Ecto neural progenitor cell (in vitro differentiated cells): ENCODE results near the gene LTBP1.
"Not testable (repeated sequence)": the region's sequence is repeated elsewhere in the genome, so short reads cannot be mapped to it uniquely, and the experiment has no call there.

Source experiments
- DNase-seq: peaks from one replicate; pipeline ENCODE4 v3.0.0-alpha.2; 2018; ENCODE audit warnings: low spot score

The LTBP1 gene

DNA sequence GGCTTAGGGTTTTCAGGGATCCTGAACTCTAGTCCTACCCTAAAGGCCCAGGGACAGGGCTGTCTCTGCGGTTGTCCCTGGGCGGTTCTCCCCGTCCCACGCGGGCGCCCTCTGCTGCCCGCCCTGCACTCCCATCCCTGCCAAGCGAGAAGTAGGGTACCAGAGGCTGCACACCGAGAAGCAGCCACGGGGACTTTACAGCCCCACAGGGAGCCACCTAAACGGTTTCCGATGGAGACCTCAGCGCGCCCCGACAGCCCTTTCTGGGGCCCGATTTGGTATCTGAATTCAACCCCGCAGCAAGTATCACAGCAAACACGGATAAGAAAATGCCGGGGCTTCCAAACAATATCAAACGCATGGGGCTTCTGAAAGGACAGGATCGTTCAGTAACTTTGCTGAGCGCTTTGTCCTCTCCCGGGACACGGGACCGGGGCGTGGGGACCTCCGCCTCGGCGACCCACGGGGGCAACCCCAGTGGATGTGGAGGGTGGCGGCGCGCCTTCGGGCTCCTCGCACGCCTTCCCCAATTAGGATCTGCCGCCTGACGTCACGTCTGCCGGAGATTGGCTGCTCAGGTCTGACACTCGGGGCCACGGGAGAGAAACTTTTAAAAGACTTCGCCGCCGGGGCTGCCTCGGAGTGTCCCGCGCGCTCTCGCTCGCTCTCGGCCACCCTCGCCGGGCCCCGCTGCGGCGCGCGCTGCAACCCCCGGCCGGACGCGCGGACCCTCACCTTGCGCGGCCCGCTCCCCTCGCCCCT is at the start of gene LTBP1:
Gene LTBP1 (plus strand): TSS at position 640 of the 762 bp plus-strand sequence. CDS start 372 bp downstream, outside the sequence.
- DNase-seq = peak; percentile 82

GRCh38 chr2:32900246-32900973 is 46.3 kb upstream of the LTBP1 start:
- DNase-seq = no peak

- DNase-seq = no peak
Observed at GRCh38 chr2:32901313-32901712, 45.4 kb upstream of the LTBP1 start.

- DNase-seq = no peak
Observed at GRCh38 chr2:32902174-32902573, 44.6 kb upstream of the LTBP1 start.

DNA sequence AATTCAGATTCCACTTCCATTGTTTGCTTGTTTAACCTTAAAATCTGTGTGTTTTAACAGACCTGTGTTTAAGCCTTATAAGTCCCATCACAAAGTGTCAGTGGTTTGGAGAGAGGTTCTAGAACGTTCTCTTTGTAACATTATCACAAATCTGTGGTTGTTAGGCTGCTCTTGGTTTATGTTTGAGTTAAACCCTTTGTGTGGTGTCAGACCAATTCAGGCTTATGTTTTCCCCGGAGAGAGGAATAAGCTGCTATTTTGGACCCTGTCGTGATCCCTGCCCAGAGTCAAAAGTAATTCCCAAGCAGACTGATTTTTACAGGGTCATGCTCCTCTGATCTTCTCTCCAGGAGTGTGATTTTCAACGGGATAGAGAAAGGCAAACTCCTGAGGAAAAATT is 43.8 kb upstream of the LTBP1 start:
- no peak for DNase-seq

DNA sequence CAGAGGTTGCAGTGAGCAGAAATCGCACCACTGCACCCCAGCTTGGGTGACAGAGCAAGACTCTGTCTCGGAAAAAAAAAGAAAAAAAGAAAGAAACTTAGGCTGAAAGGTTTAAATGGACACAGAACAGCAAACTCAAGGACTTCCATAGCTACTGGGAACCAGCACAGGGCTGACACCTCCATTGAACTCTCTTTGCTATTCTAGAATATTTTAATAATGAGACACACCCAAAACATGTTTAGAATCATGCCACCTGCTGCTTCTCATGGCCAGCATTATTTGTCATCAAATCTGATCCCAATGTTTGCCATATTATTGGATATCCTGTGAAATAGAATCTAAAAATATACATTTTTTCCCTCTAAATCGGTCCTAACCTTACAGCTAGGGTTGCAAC is 42.7 kb upstream of the LTBP1 start:
- DNase-seq = no peak

GRCh38 chr2:32904751-32905150 is 42.0 kb upstream of the LTBP1 start:
- DNase-seq = no peak

DNA sequence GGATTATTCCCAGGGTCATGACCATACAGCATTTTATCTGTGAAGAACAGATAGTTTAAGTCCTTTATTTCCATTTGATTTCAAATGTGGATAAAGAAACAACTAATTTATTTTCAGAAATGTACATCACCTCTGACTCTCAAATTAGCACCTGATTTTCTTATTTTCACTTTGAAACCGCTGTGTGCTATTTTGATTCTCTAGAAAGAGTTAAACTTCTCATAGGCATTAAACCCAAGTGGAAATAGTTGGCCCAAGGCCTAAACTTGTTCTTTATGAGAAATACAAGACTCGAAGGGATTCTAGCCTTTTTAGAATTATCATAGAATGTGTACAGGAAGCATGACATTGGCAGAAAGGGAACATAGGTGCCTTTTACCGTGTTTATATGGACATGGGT is 41.5 kb upstream of the LTBP1 start:
- no peak for DNase-seq

DNA sequence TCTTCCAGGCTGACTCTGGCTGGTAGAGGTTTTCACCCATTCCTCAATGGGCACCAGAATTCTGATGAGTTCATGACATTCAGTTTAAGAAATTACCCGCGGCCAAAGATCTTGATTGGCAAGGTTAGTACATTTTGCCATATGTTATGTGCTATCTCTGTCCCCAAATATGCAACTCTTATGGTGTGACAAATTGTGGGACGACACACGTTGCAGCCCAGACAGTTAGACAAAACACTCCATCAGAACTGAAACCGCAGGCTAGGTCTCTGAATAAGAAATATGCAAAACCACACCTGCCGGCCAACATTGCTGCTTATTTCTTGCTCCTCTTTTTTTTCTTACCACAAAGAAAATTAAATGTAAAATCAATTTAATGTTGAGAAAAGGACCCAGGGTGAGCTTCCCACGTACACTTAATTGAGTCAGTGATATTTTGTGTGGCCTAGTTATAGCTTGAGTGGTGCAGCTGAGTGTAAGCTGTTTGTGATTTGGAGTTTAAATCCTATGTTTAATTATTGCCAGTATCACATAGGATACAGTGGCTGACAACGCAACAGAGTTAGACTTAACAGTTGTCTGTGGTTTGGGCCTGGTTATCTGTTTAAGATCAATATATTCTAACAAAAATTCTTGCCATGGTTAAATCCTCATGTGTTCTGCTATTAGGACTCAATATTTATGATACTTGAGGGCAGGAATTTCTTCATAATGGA is 35.7 kb upstream of the LTBP1 start:
- no peak for DNase-seq

GRCh38 chr2:32915694-32916093 is 31.1 kb upstream of the LTBP1 start:
- DNase-seq = no peak

DNA sequence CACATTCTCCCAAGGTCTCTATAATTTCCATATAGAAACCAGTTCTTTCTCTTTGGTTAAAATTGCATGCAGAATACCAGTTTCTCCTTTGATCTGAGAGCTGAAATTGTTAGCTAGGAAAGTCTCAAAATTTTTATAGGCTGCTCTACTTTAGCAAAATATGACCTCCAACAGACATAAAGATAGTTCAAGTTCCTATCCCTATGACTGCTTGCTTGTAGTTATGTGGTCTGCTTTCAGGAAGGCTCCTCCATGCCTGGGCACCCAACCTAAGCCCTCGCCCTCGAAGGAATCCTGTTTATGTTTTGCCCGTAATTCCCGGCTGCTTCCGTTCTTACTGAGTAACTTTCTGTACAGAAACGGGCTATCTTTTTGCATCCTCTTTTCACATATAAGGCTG is 28.0 kb upstream of the LTBP1 start:
- no peak for DNase-seq

DNA sequence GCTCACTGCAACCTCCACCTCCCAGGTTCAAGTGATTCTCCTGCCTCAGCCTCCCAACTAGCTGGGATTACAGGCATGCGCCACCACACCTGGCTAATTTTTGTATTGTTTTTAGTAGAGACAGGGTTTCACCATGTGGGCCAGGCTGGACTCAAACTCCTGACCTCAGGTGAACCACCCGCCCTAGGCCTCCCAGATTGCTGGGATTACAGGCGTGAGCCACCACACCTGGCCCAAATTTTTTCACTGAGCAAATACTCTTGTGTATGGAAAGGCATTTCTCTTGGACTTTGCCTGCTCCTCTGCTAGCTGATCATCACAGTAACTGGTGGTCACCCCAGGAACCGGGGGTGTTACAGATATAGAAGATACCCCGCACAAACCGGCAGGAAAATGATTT is 26.9 kb upstream of the LTBP1 start:
- not testable (repeated sequence) for DNase-seq

GRCh38 chr2:32921486-32921885 is 25.3 kb upstream of the LTBP1 start:
- DNase-seq = peak; percentile 4

DNA sequence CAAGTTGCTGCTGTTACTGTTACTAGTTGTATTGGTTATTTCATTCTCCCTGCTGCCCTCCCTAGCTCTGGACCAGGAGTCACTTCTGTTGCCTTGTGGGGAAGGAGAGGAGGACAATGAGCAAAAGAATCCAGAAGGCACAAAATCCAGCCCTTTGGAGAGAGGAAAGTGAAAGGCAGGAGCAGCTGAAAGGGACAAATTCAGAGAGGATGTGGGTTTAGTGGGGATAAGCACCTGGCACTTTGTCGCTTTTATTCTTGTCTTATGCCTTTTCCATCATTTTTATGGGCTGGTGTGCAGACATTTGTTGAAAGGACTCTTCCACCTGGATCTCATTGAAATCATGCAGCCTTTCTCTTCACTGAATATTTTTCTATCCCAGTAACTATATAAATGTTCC is 24.3 kb upstream of the LTBP1 start:
- DNase-seq = no peak

- no peak for DNase-seq
Observed at GRCh38 chr2:32923109-32923508, 23.6 kb upstream of the LTBP1 start.

DNA sequence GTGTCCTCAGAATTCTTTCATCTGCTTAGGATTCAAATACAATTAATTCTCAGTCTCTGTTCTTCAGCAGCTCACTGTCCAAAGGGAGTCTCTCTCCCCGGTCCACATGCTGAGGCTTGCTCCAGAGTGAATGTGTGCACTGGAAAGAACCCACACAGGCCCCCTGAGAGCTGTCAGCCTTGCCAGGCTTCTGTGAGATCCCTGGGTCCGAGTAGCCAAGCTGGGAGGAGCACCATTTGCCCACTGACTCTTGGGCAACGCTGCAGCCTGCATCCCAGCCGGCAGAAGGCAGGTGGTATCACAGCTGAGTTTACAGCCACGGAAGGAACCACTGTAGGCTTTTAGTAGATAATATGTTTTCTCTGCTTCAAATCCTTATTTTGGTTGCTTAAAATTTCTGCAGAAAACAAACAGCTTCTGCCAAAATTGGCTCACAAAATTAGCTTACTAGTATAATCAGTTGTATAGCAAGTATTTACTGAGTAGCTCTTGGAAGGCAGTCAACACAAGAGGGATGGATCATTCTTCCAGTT is 21.4 kb upstream of the LTBP1 start:
- DNase-seq = no peak

- no peak for DNase-seq
Observed at GRCh38 chr2:32925976-32926707, 20.6 kb upstream of the LTBP1 start.

DNA sequence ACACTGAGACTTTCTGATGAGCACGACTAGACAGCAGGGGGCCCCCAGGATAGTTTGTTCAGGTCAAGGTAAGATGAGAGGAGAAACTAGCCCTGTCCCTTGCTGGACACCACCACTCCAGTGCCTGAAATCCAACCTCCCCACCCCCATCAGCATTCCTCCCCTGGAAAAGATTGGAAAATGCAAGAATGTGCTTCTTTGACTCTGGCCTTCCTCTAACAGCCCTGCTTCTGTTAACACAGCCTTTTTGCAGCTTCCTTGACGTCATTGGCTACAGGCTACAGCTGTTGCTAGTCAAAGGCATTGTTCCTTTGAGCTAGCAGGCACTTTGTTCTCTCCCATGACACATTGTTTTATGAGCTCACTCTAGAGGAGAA is 20.1 kb upstream of the LTBP1 start:
- no peak for DNase-seq

GRCh38 chr2:32930436-32930835 is 16.3 kb upstream of the LTBP1 start:
- DNase-seq = peak; percentile 3

DNA sequence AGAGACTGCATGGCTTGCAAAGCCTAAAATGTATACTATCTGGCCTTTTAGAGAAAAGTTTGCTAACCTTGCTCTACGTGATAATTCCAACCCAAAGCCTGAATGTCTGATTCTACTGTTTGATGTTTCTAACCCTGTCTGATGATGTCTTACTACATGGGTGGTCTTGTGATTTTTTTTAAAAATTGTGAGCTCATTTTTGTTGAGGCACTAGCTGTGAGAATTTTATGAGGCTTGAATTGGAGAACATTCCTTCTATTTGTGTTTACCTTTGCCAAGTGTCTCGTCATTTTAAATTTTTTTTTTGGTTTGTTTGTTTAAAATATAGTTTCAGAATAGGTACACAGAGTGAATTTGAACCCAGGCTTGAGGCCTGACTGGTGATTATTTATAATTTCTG is 15.2 kb upstream of the LTBP1 start:
- no peak for DNase-seq

DNA sequence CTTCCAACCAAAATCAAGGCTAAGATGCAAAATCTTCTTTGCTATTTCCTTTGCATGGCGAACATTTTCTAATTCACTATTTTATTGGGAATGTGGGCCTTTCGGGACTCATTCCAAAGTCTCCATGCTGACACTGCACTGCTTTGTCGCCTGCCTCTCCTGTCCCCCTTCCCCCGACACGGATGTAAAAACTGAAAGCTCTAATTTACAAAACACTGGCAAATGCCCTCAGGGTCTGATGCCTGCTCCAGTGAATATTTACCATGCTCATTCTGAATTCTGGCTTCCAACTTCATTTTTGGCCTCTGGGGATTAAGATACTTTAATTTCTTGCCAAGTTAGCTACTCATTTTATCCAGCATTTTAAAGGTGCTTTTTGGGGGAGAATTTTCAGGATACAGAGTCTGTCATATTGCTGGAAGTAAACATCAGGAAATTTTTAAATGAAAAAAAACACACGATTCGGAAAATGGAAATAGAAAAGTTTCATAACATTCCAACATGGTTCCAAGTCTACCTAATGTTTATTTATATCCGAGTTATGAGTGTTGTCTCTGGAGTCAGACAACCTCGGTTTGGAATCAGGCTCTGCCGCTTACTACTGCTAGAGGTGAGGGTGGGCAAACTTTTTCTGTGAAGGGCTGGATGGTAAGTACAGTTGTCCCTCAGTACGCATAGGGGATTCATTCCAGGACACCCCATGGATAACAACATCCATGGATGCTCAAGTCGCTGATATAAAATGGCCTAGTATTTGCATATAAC is 14.6 kb upstream of the LTBP1 start:
- peak; percentile 26 for DNase-seq
